Kidney epithelial cell (primary cell): ENCODE results near the gene ZNF154. TPM values are rescaled to one million over a fixed set of nuclear protein-coding genes. Genes with fewer than 3 reads are reported as not detected.

Experiments used
- DNase-seq: peaks from one replicate; pipeline ENCODE4 v3.0.0-alpha.2; 2010; ENCODE audit warnings: low read depth
- H3K27me3 ChIP-seq: 2 replicates; pipeline ENCODE4 v1.6.0; 2011; ENCODE audit warnings: low read length; ENCODE audit not compliant: control insufficient read depth, insufficient read depth
- H3K36me3 ChIP-seq: 2 replicates; pipeline ENCODE4 v1.5.1; 2011; ENCODE audit warnings: low read length; ENCODE audit not compliant: control insufficient read depth, insufficient read depth
- H3K4me3 ChIP-seq: 2 replicates; pipeline ENCODE4 v1.5.1; 2011; ENCODE audit warnings: low read depth, mild to moderate bottlenecking, control low read depth, low read length
- CTCF ChIP-seq: IDR thresholded peaks from 2 replicates; pipeline ENCODE4 v1.5.1; 2011; ENCODE audit warnings: mild to moderate bottlenecking, moderate library complexity, low read length, control low read depth, inconsistent platforms; ENCODE audit not compliant: insufficient read depth, poor library complexity, severe bottlenecking
- total RNA-seq: library from RNA; depleted of rRNA; stranded (reverse); fragments of >200 nt; gene quantifications from 2 replicates; pipeline ENCODE4 v1.2.3, GENCODE V29; 2015

Gene ZNF154
- total RNA-seq, 1 donor from 2014 or later: 3.3 TPM

- H3K36me3 ChIP-seq: no peaks in the 10 kb centered on the region
- no peak for TF ChIP-seq CTCF
- peak overlapping the region; percentile 48 for H3K4me3 ChIP-seq
- no peak for DNase-seq
- H3K27me3 ChIP-seq: no peaks in the 10 kb centered on the region
Measured at GRCh38 chr19:57664269-57665127, 44.5 kb downstream of the ZNF154 start.

GRCh38 chr19:57656346-57656745 is 52.7 kb downstream of the ZNF154 start:
- Histone ChIP-seq H3K4me3 (no peak overlapping the region), H3K27me3 (no peaks in the 10 kb centered on the region), H3K36me3 (no peaks in the 10 kb centered on the region)
- no peak for TF ChIP-seq CTCF
- DNase-seq: no peak

- Histone ChIP-seq H3K36me3 (no peaks in the 10 kb centered on the region), H3K27me3 (no peaks in the 10 kb centered on the region), H3K4me3 (no peak overlapping the region)
- TF ChIP-seq CTCF: no peak
- no peak for DNase-seq
Measured at GRCh38 chr19:57655443-57655842, 53.6 kb downstream of the ZNF154 start.

- H3K4me3 ChIP-seq: no peak overlapping the region
Measured at GRCh38 chr19:57653689-57654088, 55.3 kb downstream of the ZNF154 start.

GRCh38 chr19:57651654-57651996 is 57.4 kb downstream of the ZNF154 start:
- no peaks in the 10 kb centered on the region for H3K36me3 ChIP-seq
- H3K27me3 ChIP-seq: no peaks in the 10 kb centered on the region
- no peak for DNase-seq
- no peak overlapping the region for H3K4me3 ChIP-seq
- no peak for TF ChIP-seq CTCF

More at GRCh38 chr19:57653689-57654088, 55.3 kb downstream of the ZNF154 start:
- no peak for TF ChIP-seq CTCF
- no peaks in the 10 kb centered on the region for H3K27me3 ChIP-seq
- no peaks in the 10 kb centered on the region for H3K36me3 ChIP-seq
- no peak for DNase-seq
